Fibroblast of pulmonary artery (primary cell): ENCODE data around the gene ERBB4.
"Not testable (repeated sequence)": the region's sequence is repeated elsewhere in the genome, so short reads cannot be mapped to it uniquely, and the experiment has no call there.

Source experiments
- DNase-seq: peaks from one replicate; pipeline ENCODE4 v3.0.0-alpha.2; 2010; ENCODE audit warnings: low read depth
- H3K4me3 ChIP-seq: replicated peaks from 2 replicates; pipeline ENCODE4 v1.5.1; 2011; ENCODE audit warnings: low read depth, mild to moderate bottlenecking, control low read depth, low read length, moderate library complexity
- TF ChIP-seq, protein P1 (sequence below): IDR thresholded peaks from 2 replicates; pipeline ENCODE4 v1.5.1; 2011; ENCODE audit warnings: mild to moderate bottlenecking, control low read depth, low read length, inconsistent platforms; ENCODE audit errors: missing control alignments

The ERBB4 gene

DNA sequence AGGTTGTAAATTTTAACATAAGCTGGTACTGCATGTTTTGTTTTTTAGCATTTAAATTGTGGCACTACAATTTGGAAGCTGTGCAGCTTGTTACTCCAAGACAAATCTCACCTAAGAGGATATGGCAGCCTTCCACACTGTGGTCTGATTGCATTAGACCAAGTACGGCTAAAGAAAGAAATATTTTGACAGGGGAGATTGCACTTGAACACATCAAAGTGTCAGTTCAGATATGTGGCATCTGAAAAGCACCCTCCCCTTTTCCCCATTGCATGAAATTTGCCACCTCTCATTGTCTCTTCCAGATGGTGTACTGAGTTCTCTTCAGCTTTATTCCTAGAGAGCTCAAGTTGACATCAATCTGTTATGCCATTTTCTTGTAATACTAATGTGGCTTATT, 295.9 kb downstream of the ERBB4 start:
- DNase-seq = no peak
- TF ChIP-seq, protein P1, sequence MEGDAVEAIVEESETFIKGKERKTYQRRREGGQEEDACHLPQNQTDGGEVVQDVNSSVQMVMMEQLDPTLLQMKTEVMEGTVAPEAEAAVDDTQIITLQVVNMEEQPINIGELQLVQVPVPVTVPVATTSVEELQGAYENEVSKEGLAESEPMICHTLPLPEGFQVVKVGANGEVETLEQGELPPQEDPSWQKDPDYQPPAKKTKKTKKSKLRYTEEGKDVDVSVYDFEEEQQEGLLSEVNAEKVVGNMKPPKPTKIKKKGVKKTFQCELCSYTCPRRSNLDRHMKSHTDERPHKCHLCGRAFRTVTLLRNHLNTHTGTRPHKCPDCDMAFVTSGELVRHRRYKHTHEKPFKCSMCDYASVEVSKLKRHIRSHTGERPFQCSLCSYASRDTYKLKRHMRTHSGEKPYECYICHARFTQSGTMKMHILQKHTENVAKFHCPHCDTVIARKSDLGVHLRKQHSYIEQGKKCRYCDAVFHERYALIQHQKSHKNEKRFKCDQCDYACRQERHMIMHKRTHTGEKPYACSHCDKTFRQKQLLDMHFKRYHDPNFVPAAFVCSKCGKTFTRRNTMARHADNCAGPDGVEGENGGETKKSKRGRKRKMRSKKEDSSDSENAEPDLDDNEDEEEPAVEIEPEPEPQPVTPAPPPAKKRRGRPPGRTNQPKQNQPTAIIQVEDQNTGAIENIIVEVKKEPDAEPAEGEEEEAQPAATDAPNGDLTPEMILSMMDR = no peak
- H3K4me3 ChIP-seq = no peak overlapping the region

DNA sequence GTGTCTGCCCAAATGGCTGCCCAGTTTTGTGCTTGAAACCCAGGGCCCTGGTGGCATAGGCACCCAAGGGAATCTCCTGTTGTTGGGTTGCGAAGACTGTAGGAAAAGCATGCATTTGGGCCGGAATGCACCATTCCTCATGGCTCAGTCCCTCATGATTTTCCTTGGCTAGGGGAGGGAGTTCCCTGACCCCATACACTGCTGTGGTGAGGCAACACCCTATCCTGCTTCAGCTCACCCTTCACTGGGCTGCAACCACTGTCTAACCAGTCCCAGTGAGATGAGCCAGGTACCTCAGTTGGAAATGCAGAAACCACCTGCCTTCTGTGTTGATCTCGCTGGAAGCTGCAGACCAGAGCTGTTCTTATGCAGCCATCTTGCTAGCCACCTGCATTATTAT, 300.4 kb downstream of the ERBB4 start:
- not testable (repeated sequence) for DNase-seq, H3K4me3 ChIP-seq

DNA sequence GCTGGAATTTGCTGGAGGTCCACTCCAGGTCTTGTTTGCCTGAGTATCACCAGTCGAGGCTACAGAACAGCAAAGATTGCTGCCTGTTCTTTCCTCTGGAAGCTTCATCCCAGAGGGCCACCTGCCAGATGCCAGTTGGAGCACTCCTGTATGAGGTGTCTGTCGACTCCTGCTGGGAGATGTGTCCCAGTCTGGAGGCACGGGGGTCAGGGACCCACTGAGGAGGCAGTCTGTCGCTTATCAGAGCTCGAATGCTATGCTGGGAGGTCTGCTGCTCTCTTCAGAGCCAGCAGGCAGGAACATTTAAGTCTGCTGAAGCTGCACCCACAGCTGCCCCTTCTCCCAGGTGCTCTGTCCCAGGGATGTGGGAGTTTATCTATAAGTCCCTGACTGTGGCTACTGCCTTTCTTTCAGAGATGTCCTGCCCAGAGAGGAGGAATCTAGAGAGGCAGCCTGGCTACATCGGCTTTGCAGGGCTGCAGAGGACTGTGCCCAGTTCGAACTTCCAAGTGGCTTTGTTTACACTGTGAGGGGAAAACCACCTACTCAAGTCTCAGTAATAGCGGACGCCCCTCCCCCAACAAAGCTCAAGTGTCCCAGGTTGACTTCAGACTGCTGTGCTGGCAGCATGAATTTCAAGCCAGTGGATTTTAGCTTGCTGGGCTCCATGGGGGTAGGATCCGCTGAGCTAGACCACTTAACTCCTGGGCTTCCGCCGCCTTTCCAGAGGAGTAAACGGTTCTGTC, 301.1 kb downstream of the ERBB4 start:
- no peak overlapping the region for H3K4me3 ChIP-seq
- DNase-seq = no peak
- TF ChIP-seq, protein P1 = no peak

DNA sequence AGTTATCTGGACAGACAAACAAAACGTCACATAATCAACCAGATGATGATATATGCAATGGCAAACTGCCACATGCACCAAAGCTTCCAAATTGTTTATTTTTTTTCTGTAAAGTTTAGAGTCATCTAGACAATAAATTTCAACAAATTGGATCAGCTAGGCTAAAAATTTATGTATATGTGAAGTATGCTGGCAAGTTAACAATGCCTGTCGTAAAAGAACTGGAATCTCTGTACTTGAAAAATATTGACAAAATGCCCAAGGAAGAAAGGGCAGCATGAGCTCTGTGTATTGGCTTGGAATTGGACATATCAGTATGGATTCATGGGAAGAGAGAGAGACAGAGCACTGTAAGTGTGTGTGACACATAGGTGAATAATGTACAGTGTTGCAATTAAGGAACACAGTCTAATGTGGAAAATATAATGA, 309.8 kb downstream of the ERBB4 start:
- peak; percentile 8 for DNase-seq
- no peak overlapping the region for H3K4me3 ChIP-seq
- TF ChIP-seq, protein P1 = no peak

DNA sequence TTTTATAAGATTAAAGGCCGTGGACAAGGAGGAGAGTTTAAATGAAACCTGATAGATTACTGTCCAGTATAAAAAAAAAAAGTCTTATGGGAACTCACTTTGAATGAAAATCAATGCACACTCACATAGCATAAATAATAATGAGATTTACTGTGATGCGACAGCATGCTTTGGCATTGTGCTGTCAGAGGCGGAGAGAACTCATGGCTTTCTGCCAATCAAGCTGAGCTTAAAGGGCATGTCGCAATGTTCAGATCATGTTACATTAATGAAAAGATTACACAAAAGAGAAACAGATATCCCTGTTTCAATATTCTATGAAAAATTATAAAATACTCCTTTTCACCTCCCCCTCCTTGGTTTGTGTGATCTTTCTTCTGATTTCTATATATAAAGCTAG, 310.8 kb downstream of the ERBB4 start:
- TF ChIP-seq, protein P1 = no peak
- no peak overlapping the region for H3K4me3 ChIP-seq
- DNase-seq = peak; percentile 92

DNA sequence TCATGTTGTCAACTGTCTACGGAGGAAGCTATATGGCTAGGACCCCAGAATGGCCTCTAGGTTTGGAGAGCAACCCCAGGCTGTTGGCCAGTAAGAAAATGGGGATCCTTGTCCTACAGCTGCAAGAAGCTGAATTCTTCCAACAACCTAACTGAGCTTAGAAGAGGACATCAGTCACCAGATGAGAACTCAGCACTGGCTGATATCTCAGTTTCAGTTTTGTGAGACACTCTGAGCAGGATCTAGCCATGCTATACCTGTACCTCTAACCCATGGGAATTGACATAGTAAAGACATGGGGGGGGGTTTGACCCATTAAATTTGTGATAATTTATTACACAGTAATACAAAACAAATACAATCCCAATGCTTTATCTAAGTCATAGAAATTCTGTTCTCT, 312.5 kb downstream of the ERBB4 start:
- H3K4me3 ChIP-seq = no peak overlapping the region
- TF ChIP-seq, protein P1 = no peak
- DNase-seq = no peak

DNA sequence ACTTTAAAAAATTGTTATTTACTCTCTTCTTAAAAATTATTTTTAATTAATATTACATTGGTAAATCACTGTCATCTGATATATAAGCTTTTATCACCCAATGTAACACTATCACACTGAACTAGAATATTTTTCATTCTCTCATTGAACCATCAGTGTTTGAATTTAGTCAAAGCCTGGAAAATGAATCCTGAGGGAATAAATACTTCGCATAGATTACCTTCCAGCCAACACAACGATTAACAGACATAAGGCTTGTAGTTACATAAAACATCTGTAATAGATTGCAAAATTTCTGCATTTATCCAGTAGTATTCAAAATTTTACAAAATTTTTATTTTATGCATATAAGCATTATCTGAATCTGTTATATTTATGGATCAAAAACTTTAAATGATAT, 314.9 kb downstream of the ERBB4 start:
- TF ChIP-seq, protein P1 = no peak
- H3K4me3 ChIP-seq = no peak overlapping the region
- DNase-seq = no peak
